GM12878 (cell line): ENCODE results near the gene LMO7. TPM values are rescaled to one million over a fixed set of nuclear protein-coding genes. Genes with fewer than 3 reads are reported as not detected.

Experiments used
- ATAC-seq: fragments of 200-7000 bp; cut with Tn5 transposase; 3 replicates; pipeline ENCODE4 v1.9.1; 2020; ENCODE audit warnings: mild to moderate bottlenecking, moderate library complexity
- BruUV-seq: library from RNA; stranded (reverse); fragments of 400-500 nt; replicated peaks from 2 replicates; lab custom pipeline; 2021; lab: Mats Ljungman, UMichigan
- CTCF ChIA-PET: fragments of 300-600 bp; sonication (Branson Sonifier 250); formaldehyde crosslinking; extraction: SDS; loops from one replicate; lab custom pipeline; 2021; ENCODE audit warnings: inconsistent platforms; lab: Yijun Ruan, JAX
- POLR2A ChIA-PET: fragments of 350-600 bp; formaldehyde crosslinking; extraction: SDS; loops from one replicate; lab custom pipeline; 2021; ENCODE audit warnings: inconsistent platforms; lab: Charles Lee
- RAD21 ChIA-PET: fragments of 300-600 bp; sonication (Branson Sonifier 250); formaldehyde crosslinking; loops from one replicate; lab custom pipeline; 2023; ENCODE audit warnings: antibody characterized with exemption; ENCODE audit not compliant: unreplicated experiment; lab: Charles Lee
- SMC1A ChIA-PET: fragments of 300-600 bp; sonication (Branson Sonifier 250); formaldehyde crosslinking; loops from one replicate; lab custom pipeline; 2023; ENCODE audit not compliant: unreplicated experiment, uncharacterized antibody; lab: Charles Lee
- DNase-seq: peaks from one replicate; pipeline ENCODE4 v3.0.0-alpha.2; 2011; ENCODE audit warnings: low read depth, low spot score
- FAIRE-seq: peaks from 3 replicates; lab custom pipeline; 2011; peaks lifted over from hg19 to GRCh38; lab: Jason Lieb, UNC
- H2AFZ ChIP-seq: 2 replicates; pipeline ENCODE4 v1.6.0; 2011; ENCODE audit warnings: low read depth, low read length, control low read depth; ENCODE audit not compliant: control insufficient read depth
- H3K27ac ChIP-seq: 2 replicates; pipeline ENCODE4 v1.5.1; 2011; ENCODE audit warnings: control low read depth; ENCODE audit not compliant: control insufficient read depth, insufficient read depth
- H3K27me3 ChIP-seq, 2 experiments: replicated peaks in 1 of 2; 2 replicates each; pipeline versions ENCODE4 v1.6.0 to v1.6.1; 2011; ENCODE audit warnings: low read length in 1 of 2; ENCODE audit not compliant: control insufficient read depth in 2 of 2, insufficient read depth in 2 of 2
- H3K36me3 ChIP-seq, 2 experiments: 2 replicates each; pipeline ENCODE4 v1.5.1; 2011; ENCODE audit warnings: low read length in 1 of 2; ENCODE audit not compliant: control insufficient read depth in 2 of 2, insufficient read depth in 2 of 2
- H3K4me1 ChIP-seq: 2 replicates; pipeline ENCODE4 v1.6.1; 2011; ENCODE audit warnings: mild to moderate bottlenecking, low read length, moderate library complexity, mixed read lengths; ENCODE audit not compliant: control insufficient read depth, insufficient read depth
- H3K4me2 ChIP-seq: 2 replicates; pipeline ENCODE4 v1.6.0; 2011; ENCODE audit warnings: control low read depth; ENCODE audit not compliant: control insufficient read depth, insufficient read depth
- H3K4me3 ChIP-seq: fragments of 200-600 bp; sonication (generic); 2 replicates; pipeline ENCODE4 v1.5.1; 2016
- H3K79me2 ChIP-seq: 2 replicates; pipeline ENCODE4 v1.6.0; 2011; ENCODE audit warnings: low read length; ENCODE audit not compliant: control insufficient read depth, insufficient read depth
- H3K9ac ChIP-seq: 2 replicates; pipeline ENCODE4 v1.8.0; 2011; ENCODE audit warnings: low read length, control low read depth, mixed read lengths; ENCODE audit not compliant: control insufficient read depth, insufficient read depth
- H3K9me3 ChIP-seq: replicated peaks from 3 replicates; pipeline ENCODE4 v1.5.1; 2011; ENCODE audit warnings: mild to moderate bottlenecking, low read length; ENCODE audit not compliant: control insufficient read depth, insufficient read depth
- H4K20me1 ChIP-seq: 2 replicates; pipeline ENCODE4 v1.6.0; 2011; ENCODE audit not compliant: control insufficient read depth, insufficient read depth
- BMI1 ChIP-seq: fragments of 450-650 bp; IDR thresholded peaks from 2 replicates; pipeline ENCODE4 v1.6.1; 2016; ENCODE audit warnings: mild to moderate bottlenecking, moderate library complexity, borderline replicate concordance
- CEBPB ChIP-seq, 2 experiments: fragments of 150-350 bp in 1 of 2; IDR thresholded peaks; 2 replicates each; pipeline ENCODE4 v1.6.1; 2012 to 2014; ENCODE audit warnings: low read depth in 2 of 2, low read length in 2 of 2, borderline replicate concordance in 1 of 2, inconsistent platforms in 1 of 2
- CREB1 ChIP-seq: IDR thresholded peaks from 2 replicates; pipeline ENCODE4 v1.6.1; 2012; ENCODE audit warnings: low read depth, mild to moderate bottlenecking, inconsistent platforms
- EZH2 ChIP-seq: IDR thresholded peaks from 2 replicates; pipeline ENCODE4 v1.6.1; 2012; ENCODE audit warnings: low read depth, mild to moderate bottlenecking, control low read depth, inconsistent platforms, low read length, borderline replicate concordance; ENCODE audit not compliant: control insufficient read depth
- GABPA ChIP-seq: IDR thresholded peaks from 2 replicates; pipeline ENCODE4 v1.6.1; 2014; ENCODE audit warnings: antibody characterized with exemption, low read depth, mild to moderate bottlenecking, inconsistent platforms
- JUNB ChIP-seq: IDR thresholded peaks from 2 replicates; pipeline ENCODE4 v1.6.1; 2016; ENCODE audit warnings: antibody characterized with exemption, mild to moderate bottlenecking
- MTA2 ChIP-seq: fragments of 450-650 bp; IDR thresholded peaks from 2 replicates; pipeline ENCODE4 v1.6.1; 2016; ENCODE audit warnings: low read depth, mild to moderate bottlenecking, moderate library complexity
- NR2F1 ChIP-seq: fragments of 450-650 bp; conservative IDR thresholded peaks from 2 replicates; pipeline ENCODE4 v1.6.1; 2017; ENCODE audit warnings: mild to moderate bottlenecking
- PAX8 ChIP-seq: fragments of 450-650 bp; IDR thresholded peaks from 2 replicates; pipeline ENCODE4 v1.6.1; 2017; ENCODE audit warnings: mild to moderate bottlenecking, moderate library complexity
- RAD21 ChIP-seq: IDR thresholded peaks from 2 replicates; pipeline ENCODE4 v1.6.1; 2011; ENCODE audit warnings: mild to moderate bottlenecking, low read depth, low read length, moderate library complexity; ENCODE audit not compliant: insufficient read depth
- RUNX3 ChIP-seq: IDR thresholded peaks from 2 replicates; pipeline ENCODE4 v1.6.1; 2012; ENCODE audit warnings: low read length, inconsistent platforms
- SIN3A ChIP-seq: IDR thresholded peaks from 2 replicates; pipeline ENCODE4 v1.6.1; 2012; ENCODE audit warnings: low read depth, low read length, improper control_type of control experiment
- SKIL ChIP-seq: fragments of 450-650 bp; IDR thresholded peaks from 2 replicates; pipeline ENCODE4 v1.6.1; 2017; ENCODE audit warnings: mild to moderate bottlenecking, low read depth, inconsistent platforms; ENCODE audit not compliant: poor library complexity, severe bottlenecking
- TCF3 ChIP-seq: IDR thresholded peaks from 2 replicates; pipeline ENCODE4 v1.6.1; 2012; ENCODE audit warnings: low read depth, mild to moderate bottlenecking, low read length, borderline replicate concordance; ENCODE audit not compliant: insufficient read depth
- WGBS: methylation state at CpG from one replicate; pipeline ENCODE4 v1.1.6; 2016; ENCODE audit warnings: low lambda C conversion rate; ENCODE audit not compliant: insufficient replicate concordance, insufficient coverage; ENCODE audit errors: missing lambda C conversion rate; 5-methylcytosine and 5-hydroxymethylcytosine counted together
- in situ Hi-C: fragments of 300-500 bp; cut with MboI; formaldehyde crosslinking; loops from 9 replicates; pipeline ENCODE4 v1.14.3; 2018; ENCODE audit warnings: mixed read lengths
- intact Hi-C: fragments of 100-400 bp; cut with micrococcal nuclease; formaldehyde crosslinking; loops from one replicate; pipeline ENCODE4 v1.14.2; 2022; ENCODE audit not compliant: unreplicated experiment
- polyA plus RNA-seq, 11 experiments: library from polyadenylated mRNA; depleted of rRNA in 4 of 11; unstranded in 6 of 11; stranded (reverse) in 5 of 11; fragments of >200 nt; fragmentation: Nextera tagmentation in 4 of 11; fragmentation: Illumina TruSeq in 1 of 11; extraction: Ambion mirVana in 4 of 11; extraction: Trizol in 1 of 11; gene quantifications; 1 replicate in 1 of 11; 2 replicates in 10 of 11; pipeline versions ENCODE4 v1.2.1 to v1.2.3, GENCODE V29; 2011 to 2016; ENCODE audit warnings: inconsistent platforms in 2 of 11, missing spikeins in 2 of 11, low read depth in 1 of 11
- total RNA-seq, 4 experiments: library from RNA; depleted of rRNA in 3 of 4; stranded (reverse); fragments of >200 nt in 3 of 4; fragmentation: Illumina TruSeq in 1 of 4; extraction: Trizol in 1 of 4; gene quantifications; 2 replicates each; pipeline versions ENCODE4 v1.2.1 to v1.2.3, GENCODE V29; 2013 to 2021
- TF ChIP-seq, protein P1 (sequence below): fragments of 450-650 bp; IDR thresholded peaks from 2 replicates; pipeline ENCODE4 v1.6.1; 2014; ENCODE audit warnings: mild to moderate bottlenecking

The LMO7 gene
- total and polyA plus RNA-seq, 10 of the 15 experiments (the other 5 are each of a cell fraction or from before 2014, with no cell fraction given): 8.5 to 67.8 (median 36.8) TPM

- no peaks in the 10 kb centered on the region; the same call in 1 of the 2 replicates for H3K4me1 ChIP-seq
- BruUV-seq: no TSS peak
- H3K79me2 ChIP-seq: no peaks in the 10 kb centered on the region
- H3K9ac ChIP-seq: no peak overlapping the region
- no peak overlapping the region for H2AFZ ChIP-seq
- POLR2A ChIA-PET: interaction anchor here (0.5 to 0.6 kb wide), 2 partner anchors 62 to 478 kb away, joined by 3 to 11 read pairs; no protein-coding TSS in a partner anchor
- TF ChIP-seq JUNB (no peak), GABPA (no peak)
- no peaks in the 10 kb centered on the region for H3K27me3 ChIP-seq
- WGBS: 81% methylated on average over 3 of the region's 3 CpGs
- SMC1A ChIA-PET: interaction anchor here (0.6 to 1.5 kb wide), 5 partner anchors 18 to 154 kb away, joined by 3 to 5 read pairs (median 4); no protein-coding TSS in a partner anchor
- H3K9me3 ChIP-seq: no peaks in the 10 kb centered on the region
- H3K36me3 ChIP-seq: peaks cover 0 to 9% of the 10 kb centered on the region in 2 experiments; a peak in 1 of 4 replicates
- no peaks in the 10 kb centered on the region for H4K20me1 ChIP-seq
- H3K4me2 ChIP-seq: no peak overlapping the region
- in situ Hi-C loops: no loop called here
- FAIRE-seq (no peak), ATAC-seq (no peak), DNase-seq (no peak)
- no peak overlapping the region for H3K27ac ChIP-seq
- intact Hi-C loops: no loop called here
- RAD21 ChIA-PET: interaction anchor here (1.2 to 1.5 kb wide), 2 partner anchors 18 to 90 kb away, joined by 3 to 5 read pairs; no protein-coding TSS in a partner anchor
- CTCF ChIA-PET: interaction anchor here (0.9 to 3.2 kb wide), 5 partner anchors 9 to 155 kb away, joined by 3 to 16 read pairs (median 5); no protein-coding TSS in a partner anchor
- H3K4me3 ChIP-seq: no peak overlapping the region
Observed at GRCh38 chr13:75850916-75851315, 214.8 kb downstream of the LMO7 start.

DNA sequence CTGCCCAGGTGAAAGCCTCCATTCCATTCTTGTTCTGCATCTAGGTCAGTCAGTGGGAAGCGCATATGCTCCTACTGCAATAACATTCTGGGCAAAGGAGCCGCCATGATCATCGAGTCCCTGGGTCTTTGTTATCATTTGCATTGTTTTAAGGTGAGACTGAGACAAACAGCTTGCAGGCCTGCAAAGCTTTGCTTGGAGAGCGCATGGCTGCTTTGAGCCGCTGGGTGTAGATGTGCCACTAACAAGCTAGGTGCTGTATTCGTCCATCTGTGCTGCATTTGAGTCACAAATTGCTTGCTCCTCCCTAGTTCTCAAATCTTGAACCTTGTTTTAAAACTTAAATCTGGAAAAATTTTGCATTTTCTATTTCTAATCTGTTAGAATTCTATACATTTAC lies 219.1 kb downstream of the LMO7 start:
- WGBS: 100% methylated on average over 6 of the region's 6 CpGs
- no peak overlapping the region for H3K27ac ChIP-seq
- H3K9ac ChIP-seq: no peak overlapping the region
- RAD21 ChIA-PET: no interaction called here
- POLR2A ChIA-PET: no interaction called here
- intact Hi-C loops: no loop called here
- no peak overlapping the region for H2AFZ ChIP-seq
- ATAC-seq: no peak
- FAIRE-seq: no peak
- BruUV-seq: no TSS peak
- CTCF ChIA-PET: interaction anchor here (0.6 to 1.2 kb wide), 2 partner anchors 15 to 151 kb away, joined by 3 to 8 read pairs; no protein-coding TSS in a partner anchor
- H3K4me2 ChIP-seq: no peak overlapping the region
- no peaks in the 10 kb centered on the region for H4K20me1 ChIP-seq
- no peak for DNase-seq
- H3K4me3 ChIP-seq: no peak overlapping the region
- H3K4me1 ChIP-seq: no peaks in the 10 kb centered on the region
- in situ Hi-C loops: no loop called here
- no peaks in the 10 kb centered on the region for H3K9me3 ChIP-seq
- SMC1A ChIA-PET: interaction anchor here (0.6 to 2.4 kb wide), 4 partner anchors 9 to 159 kb away, joined by 3 to 19 read pairs (median 5); no protein-coding TSS in a partner anchor
- H3K36me3 ChIP-seq: peaks cover 0 to 7% of the 10 kb centered on the region in 2 experiments; a peak in 1 of 4 replicates
- H3K27me3 ChIP-seq: no peaks in the 10 kb centered on the region
- H3K79me2 ChIP-seq: no peaks in the 10 kb centered on the region
- no peak for TF ChIP-seq BMI1
- no peak for TF ChIP-seq TCF3
- no peak for TF ChIP-seq SKIL
- TF ChIP-seq PAX8: no peak
- TF ChIP-seq CEBPB (IDR thresholded peaks at IDR 0.05; ENCODE audit: borderline replicate concordance in 1 of 2, low read depth in 2 of 2, low read length in 2 of 2): no peak
- TF ChIP-seq NR2F1: no peak
- no peak for TF ChIP-seq EZH2
- TF ChIP-seq, protein P1, sequence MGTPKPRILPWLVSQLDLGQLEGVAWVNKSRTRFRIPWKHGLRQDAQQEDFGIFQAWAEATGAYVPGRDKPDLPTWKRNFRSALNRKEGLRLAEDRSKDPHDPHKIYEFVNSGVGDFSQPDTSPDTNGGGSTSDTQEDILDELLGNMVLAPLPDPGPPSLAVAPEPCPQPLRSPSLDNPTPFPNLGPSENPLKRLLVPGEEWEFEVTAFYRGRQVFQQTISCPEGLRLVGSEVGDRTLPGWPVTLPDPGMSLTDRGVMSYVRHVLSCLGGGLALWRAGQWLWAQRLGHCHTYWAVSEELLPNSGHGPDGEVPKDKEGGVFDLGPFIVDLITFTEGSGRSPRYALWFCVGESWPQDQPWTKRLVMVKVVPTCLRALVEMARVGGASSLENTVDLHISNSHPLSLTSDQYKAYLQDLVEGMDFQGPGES: no peak
- no peak for TF ChIP-seq RAD21
- no peak for TF ChIP-seq CREB1
- TF ChIP-seq SIN3A: no peak
- no peak for TF ChIP-seq MTA2
- no peak for TF ChIP-seq RUNX3
